Stimulated activated CD8-positive, alpha-beta memory T cell treated with anti-CD3 and anti-CD28 coated beads, Interleukin-2, amount 100 ng/mL, for 48 hours (primary cell): ENCODE measurements around the gene BMAL2.
A peak's percentile ranks its signal among the peaks of the same experiment; 100 is the strongest.

ENCODE experiments used
- DNase-seq, 2 donors: peaks; one replicate each; pipeline ENCODE4 v3.0.0-alpha.2; 2020; ENCODE audit warnings: low read depth in 2 of 2

The BMAL2 gene

GRCh38 chr12:27319848-27320247 lies 12.8 kb upstream of the BMAL2 start:
- DNase-seq = no peak

GRCh38 chr12:27324530-27324929 lies 8.1 kb upstream of the BMAL2 start:
- no peak for DNase-seq

GRCh38 chr12:27330846-27331245 lies 1.8 kb upstream of the BMAL2 start:
- no peak for DNase-seq

GRCh38 chr12:27331291-27331926 lies 1.2 kb upstream of the BMAL2 start:
- DNase-seq = no peak

- no peak for DNase-seq
Measured at GRCh38 chr12:27331927-27332324, 710 bp upstream of the BMAL2 start.

GRCh38 chr12:27332407-27332713 lies 276 bp upstream of the BMAL2 start:
- DNase-seq = no peak

- peak; percentile 20 to 25 for DNase-seq
Measured at GRCh38 chr12:27333403-27334009, 870 bp downstream of the BMAL2 start.

- no peak for DNase-seq
Measured at GRCh38 chr12:27334042-27334720, 1.5 kb downstream of the BMAL2 start.

GRCh38 chr12:27334721-27335082 lies 2.1 kb downstream of the BMAL2 start:
- DNase-seq = no peak

- no peak for DNase-seq
Measured at GRCh38 chr12:27335364-27336281, 3.0 kb downstream of the BMAL2 start.

GRCh38 chr12:27336282-27336653 lies 3.6 kb downstream of the BMAL2 start:
- DNase-seq = no peak

- DNase-seq = no peak
Measured at GRCh38 chr12:27337376-27337775, 4.7 kb downstream of the BMAL2 start.

GRCh38 chr12:27338473-27338872 lies 5.8 kb downstream of the BMAL2 start:
- no peak for DNase-seq

- no peak for DNase-seq
Measured at GRCh38 chr12:27340971-27341370, 8.3 kb downstream of the BMAL2 start.

GRCh38 chr12:27342536-27342935 lies 9.9 kb downstream of the BMAL2 start:
- no peak for DNase-seq

GRCh38 chr12:27343255-27344000 lies 10.8 kb downstream of the BMAL2 start:
- DNase-seq = no peak

- DNase-seq = no peak
Measured at GRCh38 chr12:27344246-27344645, 11.6 kb downstream of the BMAL2 start.

GRCh38 chr12:27344760-27345159 lies 12.1 kb downstream of the BMAL2 start:
- DNase-seq = no peak

GRCh38 chr12:27345376-27345775 lies 12.7 kb downstream of the BMAL2 start:
- no peak for DNase-seq

- DNase-seq = no peak
Measured at GRCh38 chr12:27347779-27348178, 15.1 kb downstream of the BMAL2 start.

GRCh38 chr12:27351476-27351875 lies 18.8 kb downstream of the BMAL2 start:
- no peak for DNase-seq

- no peak for DNase-seq
Measured at GRCh38 chr12:27355486-27355885, 22.9 kb downstream of the BMAL2 start.
